GM18502 (cell line): ENCODE results near the gene SLC38A10.

Source experiments
- ATAC-seq: cut with Tn5 transposase; IDR thresholded peaks from one replicate; pipeline ENCODE4 v1.9.1; 2021; ENCODE audit warnings: mild to moderate bottlenecking; ENCODE audit not compliant: unreplicated experiment, poor library complexity

Gene SLC38A10

DNA sequence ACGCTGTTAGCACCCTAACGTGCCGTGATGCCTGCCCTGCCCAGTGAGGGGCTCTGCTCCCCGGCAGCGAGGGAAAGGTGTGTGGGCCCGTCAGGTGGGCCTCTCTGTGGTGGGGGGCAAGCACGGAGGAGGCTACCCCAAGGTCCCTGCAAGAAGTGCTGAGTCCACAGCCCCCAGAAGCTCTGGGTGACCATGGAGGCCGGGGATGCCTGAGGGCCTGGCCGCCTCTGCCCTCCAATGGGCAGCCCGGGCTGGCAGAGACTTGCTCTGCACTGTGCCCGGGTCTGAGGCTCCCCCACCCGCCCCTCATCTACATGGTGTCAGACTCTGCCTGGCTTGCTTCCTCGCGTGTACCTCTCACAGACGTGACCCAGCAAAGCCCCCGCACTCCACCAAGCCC is 12.2 kb downstream of the SLC38A10 start:
- ATAC-seq = no peak

DNA sequence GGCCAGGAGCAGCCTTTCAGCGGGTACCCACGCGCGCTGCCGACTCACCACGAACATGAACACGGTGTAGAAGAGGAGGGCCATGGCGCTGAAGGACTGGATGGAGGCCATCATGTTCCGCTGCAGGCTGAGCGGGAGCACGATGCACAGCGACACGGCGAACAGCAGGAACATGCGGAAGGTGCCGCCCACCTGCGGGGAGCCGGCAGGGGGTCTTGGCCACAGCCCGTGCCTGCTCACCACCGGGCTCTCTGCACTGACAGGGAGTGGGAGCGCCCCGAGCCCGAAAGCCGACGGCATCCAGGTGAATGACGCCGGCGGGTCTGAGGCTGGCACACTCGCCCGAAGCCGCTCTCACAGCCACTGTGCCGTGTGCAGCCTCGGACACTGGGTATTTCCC is 13.0 kb downstream of the SLC38A10 start:
- no peak for ATAC-seq

DNA sequence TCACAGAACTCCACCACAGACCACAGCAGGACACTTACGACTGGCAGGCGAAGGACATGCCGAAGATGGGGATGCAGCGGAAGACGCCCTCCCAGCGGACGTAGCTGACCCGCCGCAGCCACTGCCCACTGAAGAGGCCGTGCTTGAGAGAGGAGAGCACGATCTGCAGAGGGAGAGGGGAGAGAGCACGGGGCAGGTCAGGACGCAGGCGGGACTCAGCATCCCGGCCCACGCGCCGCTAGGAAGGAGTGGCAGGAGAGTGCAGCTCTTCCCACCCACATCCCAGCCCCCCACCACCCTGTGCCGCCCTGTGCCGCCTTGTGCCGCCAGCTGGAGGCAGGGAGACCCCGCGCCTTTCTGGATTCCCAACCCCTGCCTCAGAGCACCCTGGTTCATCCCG is 14.5 kb downstream of the SLC38A10 start:
- no peak for ATAC-seq

DNA sequence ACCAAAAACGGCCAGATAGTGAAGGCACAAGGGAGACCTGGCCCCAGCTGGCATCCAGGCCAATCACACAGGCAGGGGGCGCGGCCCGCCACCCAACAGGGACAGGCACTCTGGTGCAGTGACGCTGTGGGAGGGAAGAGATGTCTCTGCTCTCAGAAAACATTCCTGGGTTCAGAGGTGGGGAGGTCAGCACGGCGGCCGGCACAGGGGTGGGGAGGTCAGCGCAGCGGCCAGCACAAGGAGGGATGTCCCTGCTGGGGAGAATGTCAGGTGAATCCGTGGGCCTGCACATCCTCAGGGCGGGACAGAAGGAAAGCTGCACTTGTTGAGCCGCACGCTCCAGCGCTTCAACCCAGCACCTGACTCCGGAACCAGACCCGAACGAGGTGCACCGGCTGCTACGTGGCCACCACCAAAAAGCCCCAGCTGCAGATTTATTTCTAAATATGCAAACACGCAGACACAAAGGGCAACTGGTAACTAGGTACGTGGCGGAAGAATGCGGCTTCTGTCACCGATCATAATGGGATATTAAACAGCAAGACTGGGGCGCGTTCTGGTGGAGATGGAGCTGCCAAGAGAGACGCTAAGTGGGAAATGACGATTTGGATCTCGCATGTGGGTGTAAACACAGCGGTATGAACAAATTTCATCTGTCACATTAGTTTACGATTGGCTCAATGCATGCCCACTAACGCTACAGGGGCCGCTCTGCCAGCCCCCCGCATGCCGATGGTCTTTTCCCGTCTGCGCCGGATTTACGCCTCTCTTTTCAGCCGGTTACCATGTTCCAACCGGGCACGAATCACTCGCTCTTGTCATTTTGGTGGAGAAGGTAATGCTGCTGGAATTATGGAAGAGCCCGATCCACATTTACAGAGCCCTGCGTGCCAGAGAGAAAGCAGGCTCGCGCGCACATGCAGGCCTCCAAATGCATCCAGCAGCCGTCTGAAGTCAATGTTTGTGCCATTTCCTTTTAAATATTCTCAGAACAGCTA is 15.5 kb downstream of the SLC38A10 start:
- no peak for ATAC-seq

DNA sequence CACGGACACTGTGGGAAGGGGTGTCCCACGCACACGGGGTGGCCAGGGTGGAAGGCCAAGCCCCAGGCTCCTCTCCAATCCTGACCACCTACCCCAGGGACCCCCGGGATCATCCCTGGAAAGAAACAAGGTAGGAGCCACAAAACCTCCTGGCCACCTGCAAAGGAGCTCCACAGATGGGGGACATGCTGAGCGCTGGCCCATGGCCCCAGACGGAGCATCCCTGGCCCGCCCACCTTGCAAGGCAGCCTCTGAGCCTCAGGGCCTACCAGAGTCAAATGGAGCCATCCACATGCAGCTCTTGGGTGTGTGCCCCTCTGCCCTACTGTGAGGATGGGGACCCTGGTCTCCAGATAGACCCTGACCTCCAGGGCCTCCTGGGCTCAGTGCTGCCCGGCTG is 16.3 kb downstream of the SLC38A10 start:
- no peak for ATAC-seq

GRCh38 chr17:81277946-81278693 is 17.0 kb downstream of the SLC38A10 start:
- ATAC-seq = no peak

DNA sequence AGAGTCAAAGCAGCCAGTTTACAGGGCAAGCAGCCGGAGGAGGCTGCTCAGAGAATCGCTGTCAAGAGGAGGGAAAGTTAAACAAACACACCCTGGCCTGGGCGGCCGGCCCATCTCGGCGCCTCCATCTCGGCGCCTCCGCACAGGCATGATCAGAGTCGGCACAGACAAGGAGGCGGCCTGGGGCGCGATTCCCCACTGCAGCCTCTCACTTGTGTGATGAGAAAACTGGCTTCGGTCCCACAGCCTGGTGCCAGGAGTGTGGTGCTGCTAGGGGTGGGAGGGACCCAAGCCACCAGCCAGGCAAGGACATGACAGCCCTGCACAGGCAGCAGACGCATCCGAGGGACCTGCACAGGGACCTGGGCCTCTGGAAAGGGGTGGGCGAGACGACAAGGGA is 17.7 kb downstream of the SLC38A10 start:
- ATAC-seq = no peak

- no peak for ATAC-seq
Observed at GRCh38 chr17:81276781-81277180, 18.3 kb downstream of the SLC38A10 start.

DNA sequence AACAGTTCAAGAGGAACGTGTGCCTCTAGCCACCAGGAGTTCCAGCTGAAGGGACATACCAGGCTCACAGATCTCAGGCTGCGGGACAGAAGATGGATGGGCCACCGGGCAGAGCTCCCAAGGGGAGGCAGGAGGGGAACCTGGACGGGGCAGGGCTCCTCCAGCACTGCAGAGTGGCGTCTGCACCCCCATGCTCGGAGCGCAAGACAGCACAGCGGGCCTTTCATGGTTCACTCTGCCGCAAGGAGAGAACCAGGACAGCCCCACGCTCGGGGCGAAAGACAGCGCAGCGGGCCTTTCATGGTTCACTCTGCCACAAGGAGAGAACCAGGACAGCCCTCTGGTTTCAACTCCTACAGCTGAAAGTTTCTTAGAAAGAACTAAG is 20.6 kb downstream of the SLC38A10 start:
- ATAC-seq = no peak

GRCh38 chr17:81273698-81274470 is 21.2 kb downstream of the SLC38A10 start:
- no peak for ATAC-seq

DNA sequence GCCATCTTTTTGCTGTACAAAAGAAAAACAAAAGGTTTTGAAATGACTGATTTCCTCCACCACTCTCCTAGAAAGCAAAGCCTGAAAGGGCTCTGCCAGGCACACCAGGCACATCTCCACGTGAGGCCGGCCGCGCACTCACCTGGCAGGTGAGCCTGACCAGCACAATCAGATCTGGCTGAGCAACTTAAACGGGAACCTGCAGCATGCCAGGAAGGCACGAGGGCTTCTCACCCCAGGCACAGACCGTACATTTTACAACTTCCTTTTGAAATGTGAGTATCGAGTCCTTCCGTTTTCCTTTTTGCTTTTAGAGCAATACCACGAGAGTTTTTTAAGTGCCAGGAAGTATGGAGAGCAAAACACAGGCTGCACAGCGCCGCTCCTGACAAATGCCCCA is 22.5 kb downstream of the SLC38A10 start:
- ATAC-seq = no peak

GRCh38 chr17:81271226-81271625 is 23.9 kb downstream of the SLC38A10 start:
- ATAC-seq = no peak

DNA sequence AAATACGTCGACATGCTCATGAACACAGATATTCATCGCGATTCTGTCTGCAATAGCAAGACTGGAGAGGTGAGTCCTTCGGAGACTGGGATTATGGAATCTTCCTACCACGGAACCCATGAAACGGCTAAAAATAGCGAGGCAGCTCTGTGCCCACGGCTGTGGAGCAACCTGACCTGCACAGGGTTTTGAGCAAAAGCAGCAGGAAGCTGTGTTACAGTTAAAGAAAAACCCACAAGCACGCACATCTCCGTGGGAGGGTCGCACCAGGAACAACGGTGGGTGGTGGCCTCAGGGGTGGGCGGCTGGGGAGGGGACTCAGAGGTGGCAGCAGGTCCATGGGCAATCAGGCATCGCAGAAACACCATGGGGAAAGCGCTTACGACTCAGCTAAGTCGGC is 24.8 kb downstream of the SLC38A10 start:
- ATAC-seq = no peak

GRCh38 chr17:81267390-81268067 is 27.6 kb downstream of the SLC38A10 start:
- ATAC-seq = no peak

GRCh38 chr17:81265576-81265975 is 29.5 kb downstream of the SLC38A10 start:
- no peak for ATAC-seq

- no peak for ATAC-seq
Observed at GRCh38 chr17:81264640-81265039, 30.5 kb downstream of the SLC38A10 start.

GRCh38 chr17:81263371-81264181 is 31.5 kb downstream of the SLC38A10 start:
- ATAC-seq = no peak

DNA sequence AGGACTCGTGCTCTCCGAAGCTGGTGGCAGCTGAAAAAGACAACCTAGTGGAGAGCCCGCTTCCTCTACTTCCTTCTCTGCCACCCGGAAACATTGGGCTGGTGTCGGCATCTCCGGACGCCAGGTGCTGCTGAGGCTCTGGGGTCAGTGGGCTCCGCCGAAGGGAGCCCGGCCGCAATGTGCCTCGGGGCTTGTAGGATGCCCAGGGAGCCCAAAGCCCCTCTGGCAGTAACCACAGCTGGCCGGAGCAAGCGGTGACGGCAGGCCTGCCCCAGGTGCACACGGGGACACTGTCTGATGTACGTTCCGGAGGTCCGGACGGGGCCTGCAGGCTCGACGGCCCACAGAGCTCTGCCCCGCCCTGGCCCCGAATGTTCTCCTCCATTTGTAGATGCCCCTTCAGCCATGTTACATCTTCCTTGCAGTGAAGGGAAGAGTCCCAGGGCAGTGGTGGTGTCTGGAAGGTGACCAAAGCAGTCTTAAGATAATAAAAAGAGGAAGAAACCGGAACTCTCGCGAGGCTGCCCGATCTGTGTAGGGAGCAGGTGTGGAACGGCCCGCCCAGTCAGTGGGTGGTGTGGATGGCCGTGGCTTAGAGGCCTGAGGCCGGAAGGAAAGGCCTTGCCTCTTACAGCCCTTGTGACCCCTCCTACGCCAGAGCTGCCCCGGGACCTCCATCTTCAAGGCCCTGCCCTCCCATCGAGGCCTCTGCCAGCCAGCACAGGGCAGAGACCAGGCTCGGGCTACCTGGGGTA is 33.3 kb downstream of the SLC38A10 start:
- no peak for ATAC-seq

DNA sequence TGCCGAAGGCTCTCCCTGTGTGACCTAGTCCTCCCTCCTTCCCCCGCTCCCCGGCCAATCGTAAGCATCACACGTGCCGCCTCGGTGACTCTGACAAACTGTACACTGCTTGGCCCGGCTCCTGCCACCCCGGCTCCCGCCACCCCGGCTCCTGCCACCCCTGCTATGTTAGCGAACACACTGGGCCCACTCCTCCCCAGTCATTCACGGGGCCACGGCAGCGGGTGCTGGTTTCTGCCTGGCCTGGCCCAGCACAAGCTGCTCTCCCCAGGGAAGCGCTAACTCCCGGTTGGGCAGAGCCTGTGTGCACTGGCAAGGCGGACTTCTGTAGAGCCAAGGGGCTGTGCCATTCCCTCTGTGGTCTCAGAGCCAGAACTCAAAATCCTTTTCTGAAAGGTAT is 34.0 kb downstream of the SLC38A10 start:
- no peak for ATAC-seq
